GM18517 (cell line): ENCODE measurements around the gene LRRC34.

Experiments used
- ATAC-seq: cut with Tn5 transposase; IDR thresholded peaks from one replicate; pipeline ENCODE4 v1.9.1; 2021; ENCODE audit warnings: mild to moderate bottlenecking, moderate library complexity; ENCODE audit not compliant: unreplicated experiment

Gene LRRC34

GRCh38 chr3:169769287-169770181, 43.2 kb downstream of the LRRC34 start, which contains the start of gene ACTRT3:
ACTRT3 (minus strand) TSS chr3:169769561; CDS start chr3:169769520, 41 bp downstream.
- ATAC-seq: peak; percentile 20

- peak; percentile 69 for ATAC-seq
Measured at GRCh38 chr3:169764882-169765612, 47.7 kb downstream of the LRRC34 start, which contains the start of gene TERC. TERC (minus strand) TSS chr3:169765060.

DNA sequence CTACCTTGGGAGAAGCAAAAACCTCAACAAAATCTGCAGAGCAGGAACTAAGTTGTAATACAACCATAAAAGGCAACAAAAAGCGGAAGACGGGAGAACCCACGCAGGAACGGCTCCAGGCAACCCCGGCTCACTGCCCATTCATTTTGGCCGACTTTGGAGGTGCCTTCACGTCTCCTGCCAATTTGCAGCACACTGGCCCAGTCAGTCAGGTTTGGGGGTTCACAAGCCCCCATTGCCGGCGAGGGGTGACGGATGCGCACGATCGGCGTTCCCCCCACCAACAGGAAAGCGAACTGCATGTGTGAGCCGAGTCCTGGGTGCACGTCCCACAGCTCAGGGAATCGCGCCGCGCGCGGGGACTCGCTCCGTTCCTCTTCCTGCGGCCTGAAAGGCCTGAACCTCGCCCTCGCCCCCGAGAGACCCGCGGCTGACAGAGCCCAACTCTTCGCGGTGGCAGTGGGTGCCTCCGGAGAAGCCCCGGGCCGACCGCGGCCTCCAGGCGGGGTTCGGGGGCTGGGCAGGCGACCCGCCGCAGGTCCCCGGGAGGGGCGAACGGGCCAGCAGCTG, 48.3 kb downstream of the LRRC34 start:
- peak; percentile 42 for ATAC-seq

- no peak for ATAC-seq
Measured at GRCh38 chr3:169760479-169760878, 52.2 kb downstream of the LRRC34 start.

DNA sequence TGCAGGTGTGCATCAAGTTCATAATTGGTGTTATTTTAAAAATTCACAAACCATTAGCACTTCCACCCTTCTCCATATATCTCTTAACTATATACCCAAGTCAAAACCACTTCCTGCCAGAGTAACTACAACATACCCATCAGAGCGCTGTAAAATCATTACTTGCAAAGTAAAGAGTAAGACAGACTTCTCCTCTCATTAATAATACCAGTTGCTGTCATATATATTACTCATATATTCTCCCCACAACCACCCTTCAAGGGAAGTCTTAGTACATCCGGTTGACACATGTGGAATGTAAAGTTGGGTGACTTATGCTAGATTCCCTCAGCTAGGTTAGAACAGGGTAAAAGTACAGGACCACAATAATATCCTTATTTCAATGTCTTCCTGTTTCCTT, 53.4 kb downstream of the LRRC34 start:
- ATAC-seq: peak; percentile 48

- no peak for ATAC-seq
Measured at GRCh38 chr3:169758359-169758994, 54.2 kb downstream of the LRRC34 start.

DNA sequence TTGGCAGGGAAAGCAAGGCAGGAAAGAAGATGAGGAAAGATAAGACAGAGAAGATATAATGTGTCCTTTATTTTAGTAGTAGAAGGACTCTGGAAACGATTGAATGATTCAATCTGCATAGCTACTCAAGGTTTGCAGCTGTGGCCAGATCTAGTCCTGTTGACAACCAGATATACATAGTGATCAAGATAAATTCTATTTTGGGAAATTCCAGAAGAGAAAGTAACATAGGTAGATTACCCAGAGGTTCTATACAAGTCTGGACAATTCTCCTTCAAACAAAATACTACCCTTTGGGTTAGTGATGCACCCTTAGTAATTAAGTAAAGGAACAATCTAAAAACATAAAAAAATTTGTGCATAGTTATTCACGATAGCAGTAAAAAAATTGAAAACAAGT, 57.2 kb downstream of the LRRC34 start:
- no peak for ATAC-seq

GRCh38 chr3:169754711-169755110, 58.0 kb downstream of the LRRC34 start:
- ATAC-seq: no peak

DNA sequence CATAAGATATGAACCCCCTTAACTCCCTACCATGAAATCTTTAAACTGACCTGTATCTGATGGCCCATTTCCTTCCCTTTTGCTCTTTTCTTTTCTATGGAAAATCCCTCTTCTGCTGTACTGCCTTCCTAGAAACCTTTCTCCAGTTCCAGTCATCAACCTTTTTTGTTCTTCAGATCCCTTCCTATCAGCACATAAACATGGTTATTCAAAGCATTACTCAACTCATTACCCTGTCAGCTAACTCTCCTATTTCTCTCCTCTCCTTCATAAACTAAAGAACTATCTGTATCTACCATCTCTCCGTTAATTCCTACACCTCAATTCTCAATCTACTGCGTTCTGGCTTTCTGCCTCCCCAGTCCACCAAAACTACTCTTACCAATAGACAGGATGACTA, 60.8 kb downstream of the LRRC34 start:
- ATAC-seq: no peak

GRCh38 chr3:169750665-169751064, 62.0 kb downstream of the LRRC34 start:
- ATAC-seq: no peak

- no peak for ATAC-seq
Measured at GRCh38 chr3:169748670-169749069, 64.0 kb downstream of the LRRC34 start.

- no peak for ATAC-seq
Measured at GRCh38 chr3:169746924-169747323, 65.8 kb downstream of the LRRC34 start.

- no peak for ATAC-seq
Measured at GRCh38 chr3:169744366-169745054, 68.2 kb downstream of the LRRC34 start.
